Endothelial cell of umbilical vein (primary cell): ENCODE measurements around the gene TYW3. TPM values are rescaled to one million over a fixed set of nuclear protein-coding genes. Genes with fewer than 3 reads are reported as not detected.

Source experiments
- BruUV-seq: library from RNA; stranded (reverse); fragments of 400-500 nt; replicated peaks from 2 replicates; lab custom pipeline; 2021; lab: Mats Ljungman, UMichigan
- CTCF ChIA-PET: fragments of 300-600, 350-600 bp; sonication (Branson Sonifier 250); formaldehyde crosslinking; loops from one replicate; lab custom pipeline; 2021; ENCODE audit warnings: antibody characterized with exemption, inconsistent platforms; lab: Charles Lee
- POLR2A ChIA-PET: fragments of 300-600, 350-600 bp; sonication (Branson Sonifier 250); formaldehyde crosslinking; loops from one replicate; lab custom pipeline; 2021; ENCODE audit warnings: antibody characterized with exemption, inconsistent platforms; lab: Charles Lee
- DNase-seq: peaks from one replicate; pipeline ENCODE4 v3.0.0-alpha.2; 2011; ENCODE audit warnings: low read depth, low spot score
- FAIRE-seq: peaks from 2 replicates; lab custom pipeline; 2011; peaks lifted over from hg19 to GRCh38; lab: Jason Lieb, UNC
- H2AFZ ChIP-seq: 2 replicates; pipeline ENCODE4 v1.6.0; 2012; ENCODE audit warnings: low read depth, low read length, control low read depth, inconsistent platforms
- H3K27ac ChIP-seq: 2 replicates; pipeline ENCODE4 v1.5.1; 2011; ENCODE audit warnings: low read depth, mild to moderate bottlenecking, control low read depth, low read length, moderate library complexity; ENCODE audit not compliant: insufficient read depth
- H3K27me3 ChIP-seq, 2 experiments: 2 replicates each; pipeline versions ENCODE4 v1.6.0 to v1.6.1; 2011; ENCODE audit warnings: low read length in 2 of 2, mixed read lengths in 1 of 2; ENCODE audit not compliant: control insufficient read depth in 2 of 2, insufficient read depth in 2 of 2
- H3K36me3 ChIP-seq, 2 experiments: 2 replicates in 1 of 2; 3 replicates in 1 of 2; pipeline ENCODE4 v1.5.1; 2011; ENCODE audit warnings: low read length in 2 of 2, mild to moderate bottlenecking in 1 of 2, moderate library complexity in 1 of 2; ENCODE audit not compliant: control insufficient read depth in 2 of 2, insufficient read depth in 2 of 2; ENCODE audit errors: extremely low read depth in 1 of 2
- H3K4me1 ChIP-seq: 3 replicates; pipeline ENCODE4 v1.5.1; 2011; ENCODE audit warnings: mild to moderate bottlenecking, low read length; ENCODE audit not compliant: control insufficient read depth, insufficient read depth; ENCODE audit errors: extremely low read depth
- H3K4me2 ChIP-seq: 2 replicates; pipeline ENCODE4 v1.6.1; 2011; ENCODE audit warnings: low read length, control low read depth, mixed read lengths; ENCODE audit not compliant: insufficient read depth
- H3K4me3 ChIP-seq, 3 experiments: fragments of 200-600 bp in 1 of 3; sonication (generic), shearing (Covaris generic) in 1 of 3; replicated peaks in 1 of 3; 2 replicates each; pipeline ENCODE4 v1.5.1; 2011 to 2016; ENCODE audit warnings: control low read depth in 3 of 3, low read length in 3 of 3, mild to moderate bottlenecking in 2 of 3, inconsistent platforms in 1 of 3, low read depth in 1 of 3, moderate library complexity in 1 of 3; ENCODE audit not compliant: insufficient read depth in 1 of 3
- H3K79me2 ChIP-seq: 2 replicates; pipeline ENCODE4 v1.6.0; 2012; ENCODE audit warnings: low read length, inconsistent platforms; ENCODE audit not compliant: control insufficient read depth, insufficient read depth
- H3K9ac ChIP-seq: replicated peaks from 2 replicates; pipeline ENCODE3; 2011; ENCODE audit warnings: low read length, control low read depth; ENCODE audit not compliant: insufficient read depth; ENCODE audit errors: extremely low read depth
- H3K9me1 ChIP-seq: replicated peaks from 3 replicates; pipeline ENCODE4 v1.6.0; 2011; ENCODE audit warnings: mild to moderate bottlenecking, low read length; ENCODE audit not compliant: control insufficient read depth, insufficient read depth; ENCODE audit errors: extremely low read depth
- H3K9me3 ChIP-seq: replicated peaks from 2 replicates; pipeline ENCODE4 v1.5.1; 2012; ENCODE audit warnings: low read length, inconsistent platforms; ENCODE audit not compliant: control insufficient read depth, insufficient read depth
- H4K20me1 ChIP-seq: replicated peaks from 2 replicates; pipeline ENCODE3; 2011; ENCODE audit warnings: mild to moderate bottlenecking, low read length; ENCODE audit not compliant: control insufficient read depth, insufficient read depth; ENCODE audit errors: extremely low read depth
- EZH2 ChIP-seq: IDR thresholded peaks from 2 replicates; pipeline ENCODE4 v1.6.1; 2012; ENCODE audit warnings: borderline replicate concordance, low read depth, mild to moderate bottlenecking, moderate library complexity, low read length, inconsistent platforms; ENCODE audit not compliant: severe bottlenecking
- FOS ChIP-seq: IDR thresholded peaks from 2 replicates; pipeline ENCODE4 v1.6.1; 2011; ENCODE audit warnings: mild to moderate bottlenecking, low read length, moderate library complexity, borderline replicate concordance; ENCODE audit not compliant: insufficient read depth
- GATA2 ChIP-seq: IDR thresholded peaks from 2 replicates; pipeline ENCODE4 v1.7.0; 2011; ENCODE audit warnings: low read depth, mild to moderate bottlenecking, moderate library complexity, mixed read lengths, low read length; ENCODE audit not compliant: insufficient read length, insufficient read depth
- JUN ChIP-seq: IDR thresholded peaks from 2 replicates; pipeline ENCODE4 v1.6.1; 2011; ENCODE audit warnings: borderline replicate concordance, low read depth; ENCODE audit not compliant: insufficient read length, insufficient read depth
- MYC ChIP-seq: IDR thresholded peaks from one replicate; pipeline ENCODE4 v1.6.1; 2011; ENCODE audit warnings: mild to moderate bottlenecking, low read depth, low read length
- POLR2A ChIP-seq: IDR thresholded peaks from 2 replicates; pipeline ENCODE4 v1.6.1; 2012; ENCODE audit warnings: low read depth, mild to moderate bottlenecking, control low read depth, low read length
- POLR2AphosphoS5 ChIP-seq: IDR thresholded peaks from 2 replicates; pipeline ENCODE4 v1.6.1; 2012; ENCODE audit warnings: low read depth, mild to moderate bottlenecking, control low read depth, low read length, moderate library complexity; ENCODE audit not compliant: insufficient read depth
- dilution Hi-C: fragments of 300-500 bp; cut with MboI; formaldehyde crosslinking; loops from one replicate; pipeline ENCODE4 v1.15.0; 2019; ENCODE audit warnings: low sequenced_read_pairs; ENCODE audit not compliant: extremely low pct_ligation_motif_present
- intact Hi-C: fragments of 100-400 bp; cut with micrococcal nuclease; formaldehyde crosslinking; loops from one replicate; pipeline ENCODE4 v1.10.0; 2022
- polyA plus RNA-seq, 4 experiments: library from polyadenylated mRNA; depleted of rRNA in 3 of 4; stranded (reverse) in 3 of 4; unstranded in 1 of 4; fragments of >200 nt; gene quantifications; 2 replicates each; pipeline versions ENCODE4 v1.2.1 to v1.2.3, GENCODE V29; 2011 to 2012; ENCODE audit warnings: missing spikeins in 1 of 4
- total RNA-seq: library from RNA; stranded (reverse); gene quantifications from 2 replicates; pipeline ENCODE4 v1.2.3, GENCODE V29; 2021
- TF ChIP-seq, protein P1 (sequence below), 2 donors: IDR thresholded peaks; 1 replicate in 1 of 2; 2 replicates in 1 of 2; pipeline ENCODE4 v1.5.1; 2011; ENCODE audit warnings: low read length in 2 of 2, mild to moderate bottlenecking in 2 of 2, moderate library complexity in 2 of 2, control low read depth in 1 of 2, inconsistent platforms in 1 of 2, low read depth in 1 of 2; ENCODE audit not compliant: insufficient read depth in 1 of 2; ENCODE audit errors: extremely low read depth in 1 of 2
- TF ChIP-seq, protein P2 (sequence below): IDR thresholded peaks from 2 replicates; pipeline ENCODE4 v1.6.1; 2011; ENCODE audit not compliant: insufficient read depth, insufficient read length

Gene TYW3
- total and polyA plus RNA-seq, 2 donors (not counting 3 experiments of a cell fraction or from before 2014, with no cell fraction given) = 8.5 to 22.8 TPM

DNA sequence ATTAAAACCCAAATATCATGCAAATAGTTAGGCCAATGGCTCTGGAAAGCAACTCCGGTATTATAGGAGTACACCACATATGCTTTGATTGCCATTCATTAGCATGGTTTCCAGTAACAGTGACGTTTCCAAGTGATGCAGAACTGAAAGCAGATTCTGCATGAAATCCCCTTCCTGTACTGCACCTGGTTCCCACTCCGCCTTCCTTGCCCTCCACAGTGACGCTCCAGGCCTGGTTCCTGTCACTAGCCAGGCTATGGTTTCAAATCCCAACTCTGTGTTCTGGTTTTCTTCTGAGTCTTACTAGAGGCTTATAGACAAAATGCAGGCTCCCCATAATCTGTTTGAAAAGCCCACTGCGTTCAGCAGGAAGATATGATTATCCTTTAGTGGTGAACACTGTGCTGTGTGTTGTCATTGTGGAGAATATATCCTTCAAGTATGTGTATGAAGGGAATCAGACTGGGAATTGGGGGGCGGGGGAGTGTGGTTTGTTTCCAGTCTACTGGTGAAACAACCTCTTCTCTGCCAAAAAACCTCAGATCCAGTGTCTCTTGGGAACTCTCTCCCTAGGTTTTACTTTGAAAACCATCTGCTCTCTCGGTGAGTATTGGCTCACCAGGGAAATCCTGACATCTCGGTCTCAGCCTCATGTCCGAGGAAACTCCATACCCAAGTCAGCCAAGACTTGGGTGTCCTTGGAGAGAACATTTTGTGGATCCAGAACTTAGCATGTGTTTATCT is 78.7 kb downstream of the TYW3 start:
- Histone ChIP-seq H3K9me3 (no peaks in the 10 kb centered on the region), H3K4me3 (no peak overlapping the region), H2AFZ (no peak overlapping the region), H4K20me1 (no peaks in the 10 kb centered on the region), H3K9ac (no peak overlapping the region), H3K79me2 (no peaks in the 10 kb centered on the region), H3K4me2 (no peak overlapping the region), H3K27ac (no peak overlapping the region), H3K27me3 (no peaks in the 10 kb centered on the region), H3K9me1 (no peaks in the 10 kb centered on the region), H3K36me3 (no peaks in the 10 kb centered on the region), H3K4me1 (no peaks in the 10 kb centered on the region)
- TF ChIP-seq POLR2AphosphoS5 (no peak), EZH2 (no peak), JUN (no peak), MYC (no peak), POLR2A (no peak), FOS (no peak), GATA2 (no peak)
- TF ChIP-seq, protein P1, sequence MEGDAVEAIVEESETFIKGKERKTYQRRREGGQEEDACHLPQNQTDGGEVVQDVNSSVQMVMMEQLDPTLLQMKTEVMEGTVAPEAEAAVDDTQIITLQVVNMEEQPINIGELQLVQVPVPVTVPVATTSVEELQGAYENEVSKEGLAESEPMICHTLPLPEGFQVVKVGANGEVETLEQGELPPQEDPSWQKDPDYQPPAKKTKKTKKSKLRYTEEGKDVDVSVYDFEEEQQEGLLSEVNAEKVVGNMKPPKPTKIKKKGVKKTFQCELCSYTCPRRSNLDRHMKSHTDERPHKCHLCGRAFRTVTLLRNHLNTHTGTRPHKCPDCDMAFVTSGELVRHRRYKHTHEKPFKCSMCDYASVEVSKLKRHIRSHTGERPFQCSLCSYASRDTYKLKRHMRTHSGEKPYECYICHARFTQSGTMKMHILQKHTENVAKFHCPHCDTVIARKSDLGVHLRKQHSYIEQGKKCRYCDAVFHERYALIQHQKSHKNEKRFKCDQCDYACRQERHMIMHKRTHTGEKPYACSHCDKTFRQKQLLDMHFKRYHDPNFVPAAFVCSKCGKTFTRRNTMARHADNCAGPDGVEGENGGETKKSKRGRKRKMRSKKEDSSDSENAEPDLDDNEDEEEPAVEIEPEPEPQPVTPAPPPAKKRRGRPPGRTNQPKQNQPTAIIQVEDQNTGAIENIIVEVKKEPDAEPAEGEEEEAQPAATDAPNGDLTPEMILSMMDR (IDR thresholded peaks at IDR 0.05; ENCODE audit: extremely low read depth in 1 of 2, insufficient read depth in 1 of 2, low read depth in 1 of 2, low read length in 2 of 2) = no peak
- TF ChIP-seq, protein P2, sequence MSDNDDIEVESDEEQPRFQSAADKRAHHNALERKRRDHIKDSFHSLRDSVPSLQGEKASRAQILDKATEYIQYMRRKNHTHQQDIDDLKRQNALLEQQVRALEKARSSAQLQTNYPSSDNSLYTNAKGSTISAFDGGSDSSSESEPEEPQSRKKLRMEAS = no peak
- intact Hi-C loops (no loop called here), dilution Hi-C loops (no loop called here)
- DNase-seq (no peak), FAIRE-seq (no peak)
- POLR2A ChIA-PET = no interaction called here
- BruUV-seq = no TSS peak
- CTCF ChIA-PET = no interaction called here
